Gastroesophageal sphincter (tissue), 3 donors: ENCODE results near the gene NPC2.

Experiments used
- EP300 ChIP-seq: sonication (generic); formaldehyde crosslinking; IDR thresholded peaks from one replicate; pipeline ENCODE4 v1.6.1; 2017; ENCODE audit warnings: antibody characterized with exemption, mild to moderate bottlenecking
- POLR2A ChIP-seq, 2 donors: fragments of 450-650 bp; IDR thresholded peaks; one replicate each; pipeline ENCODE4 v1.6.1; 2017; ENCODE audit warnings: antibody characterized with exemption in 2 of 2, mild to moderate bottlenecking in 2 of 2, moderate library complexity in 1 of 2
- POLR2AphosphoS5 ChIP-seq: sonication (generic); formaldehyde crosslinking; IDR thresholded peaks from one replicate; pipeline ENCODE4 v1.6.1; 2017; ENCODE audit warnings: antibody characterized with exemption
- TF ChIP-seq, protein P1 (sequence below), 4 experiments: fragments of 200-600 bp in 2 of 4; fragments of 450-650 bp in 2 of 4; sonication (generic) in 1 of 4; IDR thresholded peaks; one replicate each; pipeline ENCODE4 v1.5.1; 2017 to 2019; ENCODE audit warnings: antibody characterized with exemption in 4 of 4, mild to moderate bottlenecking in 2 of 4, moderate library complexity in 2 of 4

DNA sequence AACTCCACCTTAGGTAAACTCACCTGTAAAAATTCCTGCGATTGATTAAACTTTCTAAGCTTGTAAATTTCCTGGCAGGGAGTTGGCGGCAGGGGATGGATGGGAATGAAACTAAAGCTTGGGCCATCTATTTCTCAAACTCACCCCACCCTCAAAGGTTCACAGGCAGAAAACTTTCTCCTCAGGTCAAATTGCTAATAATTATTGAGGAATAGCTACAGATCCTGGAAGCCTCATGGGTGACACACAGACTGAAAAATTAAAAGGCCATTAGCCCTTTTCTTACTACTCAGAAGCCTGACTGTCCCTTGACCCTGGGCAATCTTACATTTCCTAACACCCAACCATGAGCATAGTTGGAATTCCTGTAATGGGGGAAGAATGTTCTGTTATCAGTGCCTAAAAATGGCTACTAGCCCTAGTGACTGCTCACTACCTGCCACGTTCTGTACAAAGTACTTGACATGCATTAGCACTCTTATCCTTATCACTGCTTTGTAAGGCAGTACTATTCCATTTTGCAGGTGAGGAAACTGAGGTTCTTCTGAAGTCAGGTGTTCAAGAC is 54.7 kb downstream of the NPC2 start:
- TF ChIP-seq EP300 (no peak), POLR2AphosphoS5 (no peak), POLR2A (IDR thresholded peaks at IDR 0.05) (no peak)
- TF ChIP-seq, protein P1, sequence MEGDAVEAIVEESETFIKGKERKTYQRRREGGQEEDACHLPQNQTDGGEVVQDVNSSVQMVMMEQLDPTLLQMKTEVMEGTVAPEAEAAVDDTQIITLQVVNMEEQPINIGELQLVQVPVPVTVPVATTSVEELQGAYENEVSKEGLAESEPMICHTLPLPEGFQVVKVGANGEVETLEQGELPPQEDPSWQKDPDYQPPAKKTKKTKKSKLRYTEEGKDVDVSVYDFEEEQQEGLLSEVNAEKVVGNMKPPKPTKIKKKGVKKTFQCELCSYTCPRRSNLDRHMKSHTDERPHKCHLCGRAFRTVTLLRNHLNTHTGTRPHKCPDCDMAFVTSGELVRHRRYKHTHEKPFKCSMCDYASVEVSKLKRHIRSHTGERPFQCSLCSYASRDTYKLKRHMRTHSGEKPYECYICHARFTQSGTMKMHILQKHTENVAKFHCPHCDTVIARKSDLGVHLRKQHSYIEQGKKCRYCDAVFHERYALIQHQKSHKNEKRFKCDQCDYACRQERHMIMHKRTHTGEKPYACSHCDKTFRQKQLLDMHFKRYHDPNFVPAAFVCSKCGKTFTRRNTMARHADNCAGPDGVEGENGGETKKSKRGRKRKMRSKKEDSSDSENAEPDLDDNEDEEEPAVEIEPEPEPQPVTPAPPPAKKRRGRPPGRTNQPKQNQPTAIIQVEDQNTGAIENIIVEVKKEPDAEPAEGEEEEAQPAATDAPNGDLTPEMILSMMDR (IDR thresholded peaks at IDR 0.05) = no peak
